Mucosa of descending colon (tissue), 3 donors: ENCODE measurements around the gene HILPDA. TPM values are rescaled to one million over a fixed set of nuclear protein-coding genes. Genes with fewer than 3 reads are reported as not detected.

Experiments used
- ATAC-seq: fragments of 200-7000 bp; cut with Tn5 transposase; one replicate; pipeline ENCODE4 v1.9.1; 2020; ENCODE audit warnings: mild to moderate bottlenecking, moderate library complexity
- DNase-seq, 3 donors: peaks; one replicate each; pipeline ENCODE4 v3.0.0-alpha.2; 2020
- H3K36me3 ChIP-seq: fragments of 200-600 bp; one replicate; pipeline ENCODE4 v1.8.0; 2021; ENCODE audit warnings: low read depth, mild to moderate bottlenecking
- H3K4me1 ChIP-seq: fragments of 200-600 bp; one replicate; pipeline ENCODE4 v1.8.0; 2021; ENCODE audit warnings: low read depth, mild to moderate bottlenecking
- H3K4me3 ChIP-seq: fragments of 200-600 bp; one replicate; pipeline ENCODE4 v1.8.0; 2021; ENCODE audit warnings: mild to moderate bottlenecking
- H3K9me3 ChIP-seq: fragments of 200-600 bp; one replicate; pipeline ENCODE4 v1.8.0; 2021; ENCODE audit warnings: mild to moderate bottlenecking
- intact Hi-C, 2 donors: fragments of 100-400 bp; cut with DNase I in 1 of 2; cut with micrococcal nuclease in 1 of 2; formaldehyde crosslinking; loops; one replicate each; pipeline versions ENCODE4 v1.11.0 to v1.11.1; 2022; cut with DNase I, micrococcal nuclease
- total RNA-seq, 3 donors: library from RNA; stranded (reverse); fragmentation: NEBNext Ultra II Directional in 2 of 3; extraction: Animal tissue kit (Norgen Biotek cat#: 25700) in 2 of 3; gene quantifications; one replicate each; pipeline versions ENCODE4 v1.2.1 to v1.2.4, GENCODE V29; 2021 to 2023
- TF ChIP-seq, protein P1 (sequence below): fragments of 200-600 bp; IDR thresholded peaks from one replicate; pipeline ENCODE4 v1.8.0; 2022; ENCODE audit warnings: antibody characterized with exemption, mild to moderate bottlenecking
- donor health status: DM: no; HTN: no; CAD: no; lungs with moderate emphysema.
- donor health status: DM: no; HTN: no; CAD: no.
- donor health status: DM: no; HTN: yes; CAD: no.

The HILPDA gene
- total RNA-seq, 3 donors from 2014 or later, result 5.8 to 9.8 (median 6.6) TPM

DNA sequence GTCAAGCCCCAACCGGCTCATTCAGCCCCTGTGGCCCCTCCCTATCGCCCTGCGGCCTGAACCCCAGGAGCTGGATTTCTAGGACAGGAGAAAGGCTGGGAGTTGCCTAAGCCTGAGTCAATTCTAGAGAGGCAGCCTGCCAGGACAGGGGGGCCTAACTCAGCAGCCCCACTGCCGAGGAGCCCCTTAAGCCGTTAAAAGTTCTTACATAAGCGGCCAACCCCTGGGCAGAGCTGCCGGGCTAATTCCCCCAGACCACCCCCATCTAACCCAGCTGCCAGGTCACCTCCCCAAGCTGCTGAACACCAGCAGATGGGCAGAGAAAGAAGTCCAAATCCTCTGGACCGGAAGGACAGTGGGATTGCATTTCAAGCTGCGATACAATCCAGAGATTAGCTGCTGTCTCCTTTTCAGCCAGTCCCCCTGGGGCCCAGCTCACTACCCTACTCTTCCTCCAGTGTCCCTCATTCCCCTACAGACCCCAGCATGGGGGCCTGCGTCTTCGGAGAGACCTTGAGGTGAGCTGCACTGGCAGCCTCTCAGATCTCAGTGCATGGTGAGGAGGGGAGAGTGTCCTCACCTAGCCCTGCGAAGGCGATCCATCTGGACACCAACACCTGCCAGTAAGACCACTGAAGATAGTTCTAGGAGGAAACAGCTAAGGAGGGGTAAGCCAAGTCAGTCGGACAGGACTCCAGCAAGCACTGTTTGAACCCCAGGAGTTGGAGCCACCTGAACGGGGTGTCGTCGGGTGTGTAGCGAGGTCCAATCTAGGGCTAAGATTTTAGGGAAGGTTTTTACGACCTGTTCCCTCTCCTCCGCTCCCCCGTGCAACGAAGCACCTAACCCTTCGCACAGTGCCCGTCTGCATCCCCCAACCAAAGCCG is 46.7 kb upstream of the HILPDA start:
- Histone ChIP-seq H3K36me3 (no peaks in the 10 kb centered on the region), H3K4me1 (peaks cover 18% of the 10 kb centered on the region), H3K9me3 (no peaks in the 10 kb centered on the region), H3K4me3 (no peak overlapping the region)
- no peak for ATAC-seq
- DNase-seq, result peak in 1 of 3 donors; percentile 20
- TF ChIP-seq, protein P1, sequence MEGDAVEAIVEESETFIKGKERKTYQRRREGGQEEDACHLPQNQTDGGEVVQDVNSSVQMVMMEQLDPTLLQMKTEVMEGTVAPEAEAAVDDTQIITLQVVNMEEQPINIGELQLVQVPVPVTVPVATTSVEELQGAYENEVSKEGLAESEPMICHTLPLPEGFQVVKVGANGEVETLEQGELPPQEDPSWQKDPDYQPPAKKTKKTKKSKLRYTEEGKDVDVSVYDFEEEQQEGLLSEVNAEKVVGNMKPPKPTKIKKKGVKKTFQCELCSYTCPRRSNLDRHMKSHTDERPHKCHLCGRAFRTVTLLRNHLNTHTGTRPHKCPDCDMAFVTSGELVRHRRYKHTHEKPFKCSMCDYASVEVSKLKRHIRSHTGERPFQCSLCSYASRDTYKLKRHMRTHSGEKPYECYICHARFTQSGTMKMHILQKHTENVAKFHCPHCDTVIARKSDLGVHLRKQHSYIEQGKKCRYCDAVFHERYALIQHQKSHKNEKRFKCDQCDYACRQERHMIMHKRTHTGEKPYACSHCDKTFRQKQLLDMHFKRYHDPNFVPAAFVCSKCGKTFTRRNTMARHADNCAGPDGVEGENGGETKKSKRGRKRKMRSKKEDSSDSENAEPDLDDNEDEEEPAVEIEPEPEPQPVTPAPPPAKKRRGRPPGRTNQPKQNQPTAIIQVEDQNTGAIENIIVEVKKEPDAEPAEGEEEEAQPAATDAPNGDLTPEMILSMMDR, result no peak
- intact Hi-C loops, result no loop called here

- Histone ChIP-seq H3K9me3 (no peaks in the 10 kb centered on the region), H3K4me1 (peaks cover 11% of the 10 kb centered on the region), H3K4me3 (peak within 1 kb of the TSS; percentile 20), H3K36me3 (no peaks in the 10 kb centered on the region)
- ATAC-seq, result peak; percentile 92
- TF ChIP-seq, protein P1, result no peak
- peak; percentile 93 to 96 (median 94) for DNase-seq
- intact Hi-C loops, result no loop called here
Measured at GRCh38 chr7:128409596-128410450, 45.9 kb upstream of the HILPDA start, which contains the start of gene IMPDH1. IMPDH1 (minus strand) TSS chr7:128409982; CDS start chr7:128409901, 81 bp downstream.

DNA sequence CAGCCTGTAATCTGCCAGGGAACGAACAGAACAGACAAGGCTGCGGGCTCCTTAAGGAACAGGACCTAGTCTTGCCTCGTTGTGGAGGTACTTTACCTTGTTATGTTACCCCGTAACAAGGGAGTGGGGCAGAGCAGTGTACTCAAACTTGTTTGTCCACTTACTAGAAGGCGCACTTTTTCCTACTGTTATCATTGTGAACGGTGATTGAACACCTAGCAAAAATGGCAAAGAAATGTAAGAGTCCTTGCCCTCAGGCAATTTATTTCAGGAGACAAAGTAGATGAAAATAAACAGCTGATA is 45.3 kb upstream of the HILPDA start:
- Histone ChIP-seq H3K4me3 (no peak overlapping the region), H3K9me3 (no peaks in the 10 kb centered on the region), H3K4me1 (peaks cover 11% of the 10 kb centered on the region), H3K36me3 (no peaks in the 10 kb centered on the region)
- intact Hi-C loops, result no loop called here
- no peak for DNase-seq
- no peak for ATAC-seq
- TF ChIP-seq, protein P1, result no peak

DNA sequence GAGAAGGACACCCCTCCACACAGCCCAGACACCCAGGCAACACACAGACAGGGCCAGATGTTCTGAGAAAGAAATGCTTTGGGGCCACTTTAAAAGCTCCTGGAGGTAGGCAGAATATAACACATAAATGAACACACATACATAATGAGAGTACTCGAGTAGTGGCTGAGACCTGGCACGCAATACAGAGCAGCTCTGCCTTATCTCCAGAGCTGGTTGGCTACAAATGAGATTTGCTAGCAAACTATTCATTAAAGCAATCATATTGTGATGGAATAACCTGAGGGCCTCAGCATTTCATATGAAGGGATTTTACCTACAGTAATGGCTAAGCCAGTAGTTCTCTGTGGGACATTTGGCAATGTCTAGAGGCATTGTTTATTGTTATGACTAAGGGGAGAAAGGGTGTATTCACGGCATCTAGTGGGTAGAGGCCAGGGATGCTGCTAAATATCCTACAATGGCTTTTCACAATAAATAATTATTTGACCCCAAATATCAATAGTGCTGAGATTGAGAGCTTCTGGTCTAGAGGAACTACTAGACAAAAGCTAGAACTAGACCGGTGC is 40.4 kb upstream of the HILPDA start:
- H3K9me3 ChIP-seq, result no peaks in the 10 kb centered on the region
- TF ChIP-seq, protein P1, result no peak
- DNase-seq, result no peak
- no peaks in the 10 kb centered on the region for H3K36me3 ChIP-seq
- intact Hi-C loops, result no loop called here
- H3K4me1 ChIP-seq, result peaks cover 4% of the 10 kb centered on the region
- no peak for ATAC-seq
- no peak overlapping the region for H3K4me3 ChIP-seq

GRCh38 chr7:128417071-128417470 is 38.6 kb upstream of the HILPDA start:
- intact Hi-C loops, result no loop called here
- Histone ChIP-seq H3K9me3 (no peaks in the 10 kb centered on the region), H3K36me3 (no peaks in the 10 kb centered on the region), H3K4me1 (no peaks in the 10 kb centered on the region), H3K4me3 (no peak overlapping the region)
- no peak for DNase-seq
- no peak for ATAC-seq
- TF ChIP-seq, protein P1, result no peak
